Transverse colon (tissue), 4 donors: ENCODE data around the gene CDKAL1. TPM values are rescaled to one million over a fixed set of nuclear protein-coding genes. Genes with fewer than 3 reads are reported as not detected.
"Not testable (repeated sequence)": the region's sequence is repeated elsewhere in the genome, so short reads cannot be mapped to it uniquely, and the experiment has no call there.

Experiments
- DNase-seq: peaks from one replicate; pipeline ENCODE4 v3.0.0-alpha.2; 2019
- H3K27ac ChIP-seq, 4 donors: fragments of 200-600 bp; sonication (generic); 2 replicates each; pipeline ENCODE4 v1.5.1; 2016 to 2018; ENCODE audit warnings: inconsistent platforms in 4 of 4
- H3K27me3 ChIP-seq: fragments of 200-600 bp; sonication (generic); 2 replicates; pipeline ENCODE4 v1.5.1; 2017; ENCODE audit warnings: inconsistent platforms
- H3K36me3 ChIP-seq, 4 donors: fragments of 200-600 bp; sonication (generic); 2 replicates each; pipeline ENCODE4 v1.5.1; 2017 to 2019; ENCODE audit warnings: inconsistent platforms in 4 of 4
- H3K4me1 ChIP-seq, 4 donors: fragments of 200-600 bp; sonication (generic); 2 replicates each; pipeline ENCODE4 v1.5.1; 2017 to 2020; ENCODE audit warnings: inconsistent platforms in 4 of 4
- H3K4me3 ChIP-seq, 4 donors: fragments of 200-600 bp; sonication (generic); 1 replicate in 1 of 4; 2 replicates in 3 of 4; pipeline versions ENCODE4 v1.5.1 to v1.6.1; 2017 to 2019; ENCODE audit warnings: inconsistent platforms in 4 of 4
- H3K9me3 ChIP-seq, 2 donors: fragments of 200-600 bp; sonication (generic); 2 replicates each; pipeline ENCODE4 v1.5.1; 2017 to 2019; ENCODE audit warnings: inconsistent platforms in 2 of 2
- EP300 ChIP-seq: sonication (generic); formaldehyde crosslinking; IDR thresholded peaks from one replicate; pipeline ENCODE4 v1.6.1; 2017; ENCODE audit warnings: antibody characterized with exemption, low read depth
- POLR2A ChIP-seq: fragments of 450-650 bp; IDR thresholded peaks from one replicate; pipeline ENCODE4 v1.6.1; 2016; ENCODE audit warnings: antibody characterized with exemption, mild to moderate bottlenecking, moderate library complexity
- POLR2AphosphoS5 ChIP-seq, 3 donors: sonication (generic); formaldehyde crosslinking; IDR thresholded peaks; one replicate each; pipeline ENCODE4 v1.6.1; 2016; ENCODE audit warnings: antibody characterized with exemption in 3 of 3
- WGBS, 2 donors: methylation state at CpG; one replicate each; pipeline ENCODE4 v1.1.5; 2018; ENCODE audit warnings: low coverage in 1 of 2; 5-methylcytosine and 5-hydroxymethylcytosine counted together
- in situ Hi-C, 4 donors: fragments of 200-750 bp; cut with MboI; loops; one replicate each; pipeline versions ENCODE4 v1.15.0 to v1.15.1; 2017; ENCODE audit warnings: low sequenced_read_pairs in 3 of 4, low pct_ligation_motif_present in 1 of 4, low pct_unique_long_range_greater_than_20kb in 1 of 4
- intact Hi-C: fragments of 100-400 bp; cut with DNase I; formaldehyde crosslinking; loops from one replicate; pipeline ENCODE4 v1.15.1; 2023; ENCODE audit warnings: low total_unique reads
- total RNA-seq, 4 donors: library from RNA; depleted of rRNA; stranded (reverse); fragments of >200 nt; gene quantifications; one replicate each; pipeline ENCODE4 v1.1.0, GENCODE V29; 2016
- TF ChIP-seq, protein P1 (sequence below), 5 experiments: fragments of 200-600 bp in 3 of 5; fragments of 450-650 bp in 2 of 5; sonication (generic) in 3 of 5; IDR thresholded peaks; 1 replicate in 2 of 5; 2 replicates in 3 of 5; pipeline ENCODE4 v1.5.1; 2016 to 2017; ENCODE audit warnings: antibody characterized with exemption in 5 of 5, inconsistent platforms in 3 of 5, mild to moderate bottlenecking in 2 of 5, moderate library complexity in 1 of 5

Gene CDKAL1
- total RNA-seq, 4 donors from 2014 or later, result 4.8 to 21.7 (median 12.5) TPM

- in situ Hi-C loops, result no loop called here
- Histone ChIP-seq H3K27ac (no peak overlapping the region), H3K36me3 (no peaks in the 10 kb centered on the region), H3K4me3 (no peak overlapping the region), H3K27me3 (no peaks in the 10 kb centered on the region), H3K4me1 (peaks cover 0 to 10% (median 4%) of the 10 kb centered on the region in 4 donors), H3K9me3 (no peaks in the 10 kb centered on the region)
- no peak for TF ChIP-seq POLR2AphosphoS5 (IDR thresholded peaks at IDR 0.05)
- TF ChIP-seq, protein P1, sequence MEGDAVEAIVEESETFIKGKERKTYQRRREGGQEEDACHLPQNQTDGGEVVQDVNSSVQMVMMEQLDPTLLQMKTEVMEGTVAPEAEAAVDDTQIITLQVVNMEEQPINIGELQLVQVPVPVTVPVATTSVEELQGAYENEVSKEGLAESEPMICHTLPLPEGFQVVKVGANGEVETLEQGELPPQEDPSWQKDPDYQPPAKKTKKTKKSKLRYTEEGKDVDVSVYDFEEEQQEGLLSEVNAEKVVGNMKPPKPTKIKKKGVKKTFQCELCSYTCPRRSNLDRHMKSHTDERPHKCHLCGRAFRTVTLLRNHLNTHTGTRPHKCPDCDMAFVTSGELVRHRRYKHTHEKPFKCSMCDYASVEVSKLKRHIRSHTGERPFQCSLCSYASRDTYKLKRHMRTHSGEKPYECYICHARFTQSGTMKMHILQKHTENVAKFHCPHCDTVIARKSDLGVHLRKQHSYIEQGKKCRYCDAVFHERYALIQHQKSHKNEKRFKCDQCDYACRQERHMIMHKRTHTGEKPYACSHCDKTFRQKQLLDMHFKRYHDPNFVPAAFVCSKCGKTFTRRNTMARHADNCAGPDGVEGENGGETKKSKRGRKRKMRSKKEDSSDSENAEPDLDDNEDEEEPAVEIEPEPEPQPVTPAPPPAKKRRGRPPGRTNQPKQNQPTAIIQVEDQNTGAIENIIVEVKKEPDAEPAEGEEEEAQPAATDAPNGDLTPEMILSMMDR (IDR thresholded peaks at IDR 0.05), result no peak
- TF ChIP-seq EP300, result no peak
- TF ChIP-seq POLR2A, result no peak
- WGBS, 2 donors, result 87 to 89% methylated on average over 4 of the region's 4 CpGs
- DNase-seq, result no peak
- intact Hi-C loops, result no loop called here
Measured at GRCh38 chr6:21189759-21190158, 655.5 kb downstream of the CDKAL1 start.

- intact Hi-C loops, result no loop called here
- WGBS, 2 donors, result 54 to 66% methylated on average over 2 of the region's 2 CpGs
- TF ChIP-seq POLR2A (no peak), POLR2AphosphoS5 (IDR thresholded peaks at IDR 0.05) (no peak), EP300 (no peak)
- TF ChIP-seq, protein P1 (IDR thresholded peaks at IDR 0.05), result no peak
- in situ Hi-C loops, result no loop called here
- Histone ChIP-seq H3K27me3 (no peaks in the 10 kb centered on the region), H3K36me3 (no peaks in the 10 kb centered on the region), H3K9me3 (no peaks in the 10 kb centered on the region), H3K4me1 (peaks cover 0 to 10% (median 4%) of the 10 kb centered on the region in 4 donors), H3K4me3 (no peak overlapping the region), H3K27ac (no peak overlapping the region)
- DNase-seq, result no peak
Measured at GRCh38 chr6:21190701-21191100, 656.4 kb downstream of the CDKAL1 start.

GRCh38 chr6:21193790-21194475 lies 659.7 kb downstream of the CDKAL1 start:
- intact Hi-C loops, result no loop called here
- no peak for DNase-seq
- in situ Hi-C loops, result no loop called here
- Histone ChIP-seq H3K27me3 (no peaks in the 10 kb centered on the region), H3K27ac (no peak overlapping the region), H3K9me3 (no peaks in the 10 kb centered on the region), H3K4me1 (peaks cover 0 to 10% (median 4%) of the 10 kb centered on the region in 4 donors), H3K4me3 (no peak overlapping the region), H3K36me3 (no peaks in the 10 kb centered on the region)
- WGBS, 2 donors, result 75 to 97% methylated on average over 2 of the region's 2 CpGs
- TF ChIP-seq, protein P1 (IDR thresholded peaks at IDR 0.05), result no peak
- TF ChIP-seq EP300, result no peak
- TF ChIP-seq POLR2A, result no peak
- TF ChIP-seq POLR2AphosphoS5 (IDR thresholded peaks at IDR 0.05), result no peak

DNA sequence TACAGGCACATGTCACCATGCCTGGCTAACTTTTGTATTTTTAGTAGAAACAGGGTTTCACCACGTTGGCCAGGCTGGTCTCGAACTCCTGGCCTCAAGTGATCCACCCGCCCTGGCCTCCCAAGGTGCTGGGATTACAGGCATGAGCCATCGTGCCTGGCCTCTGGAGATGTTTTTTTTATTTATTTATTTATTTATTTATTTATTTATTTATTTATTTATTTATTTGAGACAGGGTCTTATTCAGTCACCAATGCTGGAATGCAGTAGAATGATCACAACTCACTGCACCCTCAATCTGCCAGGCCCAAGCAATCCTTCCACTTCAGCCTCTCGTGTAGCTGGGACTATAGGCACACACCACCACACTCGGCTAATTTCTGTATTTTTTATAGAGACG lies 661.0 kb downstream of the CDKAL1 start:
- H3K36me3 ChIP-seq, H3K9me3 ChIP-seq, H3K27ac ChIP-seq, intact Hi-C loops, H3K4me3 ChIP-seq, H3K4me1 ChIP-seq, DNase-seq, H3K27me3 ChIP-seq, in situ Hi-C loops: not testable (repeated sequence)
- 87 to 94% methylated on average over 4 to 7 of the region's 7 CpGs for WGBS, 2 donors
